ENCODE data around the gene CFAP20DC. TPM values are rescaled to one million over a fixed set of nuclear protein-coding genes. Genes with fewer than 3 reads are reported as not detected.

Gene CFAP20DC
- total RNA-seq, 1 experiment from 2014 or later, result 4.5 TPM

- TF ChIP-seq CTCF (conservative IDR thresholded peaks at IDR 0.05), result no peak
- H4K91ac ChIP-seq (ENCODE audit: insufficient read length, low read depth, low read length), result no peak overlapping the region
Measured at GRCh38 chr3:58884453-58884852, 165.4 kb downstream of the CFAP20DC start.

More at GRCh38 chr3:58884453-58884852, 165.4 kb downstream of the CFAP20DC start:
- H3K79me1 ChIP-seq (ENCODE audit: insufficient read depth, low read depth, low read length, poor library complexity, severe bottlenecking), result no peaks in the 10 kb centered on the region
- no peak overlapping the region for H3T11ph ChIP-seq (ENCODE audit: low read length)
- no peaks in the 10 kb centered on the region for H3K27me3 Mint-ChIP-seq (ENCODE audit: low read depth)
- H2BK15ac ChIP-seq (ENCODE audit: low read depth, low read length), result no peak overlapping the region
- H3K27ac ChIP-seq (ENCODE audit: insufficient read length, low read depth, low read length), result no peak overlapping the region
- H3K4me2 ChIP-seq (ENCODE audit: insufficient read depth, insufficient read length, low read length), result no peak overlapping the region
- H3K9me3 Mint-ChIP-seq, result no peaks in the 10 kb centered on the region
- H4K5ac ChIP-seq (ENCODE audit: insufficient read length, low read depth, low read length), result no peak overlapping the region
- H3K4ac ChIP-seq (ENCODE audit: low read depth, low read length), result no peak overlapping the region
- no peak overlapping the region for H3K27ac Mint-ChIP-seq
- H3K36me3 Mint-ChIP-seq (ENCODE audit: insufficient read depth in 1 of 3, low read depth in 3 of 3), result no peaks in the 10 kb centered on the region
- H3K27me3 ChIP-seq (ENCODE audit: insufficient read depth, low read length), result no peaks in the 10 kb centered on the region
- no peaks in the 10 kb centered on the region for H3K23me2 ChIP-seq (ENCODE audit: insufficient read length, low read depth, low read length, poor library complexity, severe bottlenecking)
- H2BK5ac ChIP-seq (ENCODE audit: insufficient read length, low read length), result no peak overlapping the region
- no peaks in the 10 kb centered on the region for H4K20me1 ChIP-seq (ENCODE audit: control insufficient read depth, insufficient read depth, insufficient read length)
- no peak overlapping the region for H2BK12ac ChIP-seq (ENCODE audit: insufficient read length, low read depth, low read length)
- H2AK5ac ChIP-seq (ENCODE audit: insufficient read length, low read length), result no peak overlapping the region
- no peak for DNase-seq
- no peak overlapping the region for H4K8ac ChIP-seq (replicated peaks; ENCODE audit: insufficient read length, low read depth, low read length)
- peaks cover 8 to 11% of the 10 kb centered on the region in 2 experiments for H3K4me1 Mint-ChIP-seq
- H2BK120ac ChIP-seq (ENCODE audit: low read depth, low read length, poor library complexity, severe bottlenecking), result no peak overlapping the region
- WGBS (ENCODE audit: extremely low coverage, insufficient read length, low lambda C conversion rate), result no CpG with 5 or more reads among the region's 5 CpGs
- no peak overlapping the region for H2AFZ ChIP-seq (ENCODE audit: low read length)
- no peak overlapping the region for H3K56ac ChIP-seq (ENCODE audit: insufficient read length, low read depth, low read length)
- H3K79me2 ChIP-seq (ENCODE audit: insufficient read depth, low read length), result no peaks in the 10 kb centered on the region
- no peak overlapping the region for H3K14ac ChIP-seq (ENCODE audit: insufficient read depth, low read length)
- H3K9me3 ChIP-seq (ENCODE audit: control insufficient read depth, low read depth, low read length), result no peaks in the 10 kb centered on the region
- H3K23ac ChIP-seq (ENCODE audit: insufficient read length, low read depth, low read length), result no peak overlapping the region
- H3K18ac ChIP-seq (ENCODE audit: insufficient read length, low read depth, low read length), result no peak overlapping the region
- H2BK20ac ChIP-seq (ENCODE audit: low read depth, low read length, poor library complexity, severe bottlenecking), result no peak overlapping the region
- peaks cover 3% of the 10 kb centered on the region; the same call in 1 of the 2 replicates for H3K4me1 ChIP-seq (ENCODE audit: insufficient read depth, low read length)
- H3K4me3 Mint-ChIP-seq, result no peak overlapping the region
- H3K9ac ChIP-seq (ENCODE audit: extremely low read depth, insufficient read length, low read length), result no peak overlapping the region
